ENCODE data around the gene ZNF578. TPM values are rescaled to one million over a fixed set of nuclear protein-coding genes. Genes with fewer than 3 reads are reported as not detected.

ZNF578 gene
- total and polyA plus RNA-seq, 2 donors (not counting 3 experiments of a cell fraction or from before 2014, with no cell fraction given): 0.46 to 1.00 TPM

DNA sequence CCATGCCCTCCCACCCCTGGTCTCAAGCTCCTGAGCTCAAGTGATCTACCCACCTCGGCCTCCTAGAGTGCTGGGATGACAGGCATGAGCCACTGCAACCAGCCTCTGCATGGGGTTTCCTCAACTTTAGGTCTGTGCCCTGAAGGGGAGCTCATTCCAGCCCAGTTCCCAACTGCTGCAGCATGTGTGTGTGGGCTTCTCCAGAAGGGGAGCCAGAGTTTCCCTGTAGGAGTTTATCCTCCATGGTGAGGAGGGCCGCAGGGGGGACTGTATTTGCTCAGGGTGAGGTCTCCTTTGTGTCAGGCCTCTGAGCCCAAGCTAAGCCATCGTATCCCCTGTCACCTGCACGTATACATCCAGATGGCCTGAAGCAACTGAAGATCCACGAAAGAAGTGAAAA lies 62.8 kb downstream of the ZNF578 start:
- Histone ChIP-seq H2AFZ (ENCODE audit: low read depth, low read length) (no peak overlapping the region), H3K27me3 (ENCODE audit: control insufficient read depth in 2 of 2, insufficient read depth in 2 of 2, low read length in 2 of 2) (no peaks in the 10 kb centered on the region), H3K9me1 (replicated peaks; ENCODE audit: control insufficient read depth, extremely low read depth, insufficient read depth, low read length) (no peaks in the 10 kb centered on the region), H3K4me1 (ENCODE audit: control insufficient read depth, extremely low read depth, insufficient read depth, low read length) (no peaks in the 10 kb centered on the region), H3K27ac (ENCODE audit: insufficient read depth, low read depth, low read length) (no peak overlapping the region), H3K36me3 (ENCODE audit: control insufficient read depth in 2 of 2, extremely low read depth in 1 of 2, insufficient read depth in 2 of 2, low read length in 2 of 2) (no peaks in the 10 kb centered on the region), H4K20me1 (replicated peaks; ENCODE audit: control insufficient read depth, extremely low read depth, insufficient read depth, low read length) (no peaks in the 10 kb centered on the region), H3K79me2 (ENCODE audit: control insufficient read depth, insufficient read depth, low read length) (no peaks in the 10 kb centered on the region), H3K4me3 (replicated peaks in 1 of 3; ENCODE audit: insufficient read depth in 1 of 3, low read depth in 1 of 3, low read length in 3 of 3) (no peak overlapping the region), H3K9ac (replicated peaks; ENCODE audit: extremely low read depth, insufficient read depth, low read length) (no peak overlapping the region), H3K4me2 (ENCODE audit: insufficient read depth, low read length) (no peak overlapping the region), H3K9me3 (replicated peaks; ENCODE audit: control insufficient read depth, insufficient read depth, low read length) (no peaks in the 10 kb centered on the region)
- intact Hi-C loops (cut with micrococcal nuclease) (no loop called here), dilution Hi-C loops (cut with MboI; ENCODE audit: extremely low pct_ligation_motif_present, low sequenced_read_pairs) (no loop called here)
- TF ChIP-seq, protein P1, sequence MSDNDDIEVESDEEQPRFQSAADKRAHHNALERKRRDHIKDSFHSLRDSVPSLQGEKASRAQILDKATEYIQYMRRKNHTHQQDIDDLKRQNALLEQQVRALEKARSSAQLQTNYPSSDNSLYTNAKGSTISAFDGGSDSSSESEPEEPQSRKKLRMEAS (IDR thresholded peaks at IDR 0.05; ENCODE audit: insufficient read depth, insufficient read length): no peak
- no peak for TF ChIP-seq POLR2A (IDR thresholded peaks at IDR 0.05; ENCODE audit: low read depth, low read length)
- TF ChIP-seq JUN (IDR thresholded peaks at IDR 0.05; ENCODE audit: borderline replicate concordance, insufficient read depth, insufficient read length, low read depth): no peak
- TF ChIP-seq EZH2 (IDR thresholded peaks at IDR 0.05; ENCODE audit: borderline replicate concordance, low read depth, low read length, severe bottlenecking): no peak
- TF ChIP-seq FOS (IDR thresholded peaks at IDR 0.05; ENCODE audit: borderline replicate concordance, insufficient read depth, low read length): no peak
- no peak for TF ChIP-seq GATA2 (IDR thresholded peaks at IDR 0.05; ENCODE audit: insufficient read depth, insufficient read length, low read depth, low read length)
- no peak for TF ChIP-seq POLR2AphosphoS5 (IDR thresholded peaks at IDR 0.05; ENCODE audit: insufficient read depth, low read depth, low read length)
- TF ChIP-seq MYC (IDR thresholded peaks at IDR 0.05; ENCODE audit: low read depth, low read length): no peak
- TF ChIP-seq, protein P2, sequence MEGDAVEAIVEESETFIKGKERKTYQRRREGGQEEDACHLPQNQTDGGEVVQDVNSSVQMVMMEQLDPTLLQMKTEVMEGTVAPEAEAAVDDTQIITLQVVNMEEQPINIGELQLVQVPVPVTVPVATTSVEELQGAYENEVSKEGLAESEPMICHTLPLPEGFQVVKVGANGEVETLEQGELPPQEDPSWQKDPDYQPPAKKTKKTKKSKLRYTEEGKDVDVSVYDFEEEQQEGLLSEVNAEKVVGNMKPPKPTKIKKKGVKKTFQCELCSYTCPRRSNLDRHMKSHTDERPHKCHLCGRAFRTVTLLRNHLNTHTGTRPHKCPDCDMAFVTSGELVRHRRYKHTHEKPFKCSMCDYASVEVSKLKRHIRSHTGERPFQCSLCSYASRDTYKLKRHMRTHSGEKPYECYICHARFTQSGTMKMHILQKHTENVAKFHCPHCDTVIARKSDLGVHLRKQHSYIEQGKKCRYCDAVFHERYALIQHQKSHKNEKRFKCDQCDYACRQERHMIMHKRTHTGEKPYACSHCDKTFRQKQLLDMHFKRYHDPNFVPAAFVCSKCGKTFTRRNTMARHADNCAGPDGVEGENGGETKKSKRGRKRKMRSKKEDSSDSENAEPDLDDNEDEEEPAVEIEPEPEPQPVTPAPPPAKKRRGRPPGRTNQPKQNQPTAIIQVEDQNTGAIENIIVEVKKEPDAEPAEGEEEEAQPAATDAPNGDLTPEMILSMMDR (IDR thresholded peaks at IDR 0.05; ENCODE audit: extremely low read depth in 1 of 2, insufficient read depth in 1 of 2, low read depth in 1 of 2, low read length in 2 of 2): no peak
- FAIRE-seq (no peak), DNase-seq (ENCODE audit: low read depth, low spot score) (no peak)
- ChIA-PET POLR2A (no interaction called here), CTCF (no interaction called here)
- BruUV-seq (replicated peaks): no TSS peak
